WTC11 (cell line): ENCODE data around the gene UROC1.

Experiments
- CBFB ChIP-seq: sonication (generic); formaldehyde crosslinking; IDR thresholded peaks from 2 replicates; pipeline ENCODE4 v1.8.1; 2022; ENCODE audit warnings: mild to moderate bottlenecking, low read depth, missing genetic modification reagents
- CREM ChIP-seq: sonication (generic); formaldehyde crosslinking; IDR thresholded peaks from 2 replicates; pipeline ENCODE4 v1.8.1; 2022; ENCODE audit warnings: mild to moderate bottlenecking, missing genetic modification reagents, moderate library complexity
- ELF4 ChIP-seq: sonication (generic); formaldehyde crosslinking; IDR thresholded peaks from 2 replicates; pipeline ENCODE4 v1.8.1; 2022; ENCODE audit warnings: low read depth, mild to moderate bottlenecking, moderate library complexity, missing genetic modification reagents
- GRHL2 ChIP-seq: fragments of 250-450 bp; sonication (Bioruptor Pico); IDR thresholded peaks from 2 replicates; pipeline ENCODE4 v1.8.0; 2022; ENCODE audit warnings: mild to moderate bottlenecking, moderate library complexity; ENCODE audit not compliant: insufficient replicate concordance, severe bottlenecking
- NFATC4 ChIP-seq: fragments of 250-450 bp; sonication (Bioruptor Pico); IDR thresholded peaks from 2 replicates; pipeline ENCODE4 v1.9.0; 2021; ENCODE audit warnings: mild to moderate bottlenecking
- RELA ChIP-seq: sonication (generic); formaldehyde crosslinking; IDR thresholded peaks from 2 replicates; pipeline ENCODE4 v1.8.1; 2022; ENCODE audit warnings: missing genetic modification reagents, mild to moderate bottlenecking, borderline replicate concordance
- TEAD1 ChIP-seq: sonication (generic); formaldehyde crosslinking; IDR thresholded peaks from 2 replicates; pipeline ENCODE4 v1.8.0; 2022; ENCODE audit warnings: mild to moderate bottlenecking, missing genetic modification reagents
- ZNF232 ChIP-seq: sonication (generic); formaldehyde crosslinking; IDR thresholded peaks from 2 replicates; pipeline ENCODE4 v1.8.0; 2022; ENCODE audit warnings: mild to moderate bottlenecking, missing genetic modification reagents
- TF ChIP-seq, protein P1 (sequence below): sonication (generic); formaldehyde crosslinking; IDR thresholded peaks from 2 replicates; pipeline ENCODE4 v1.8.0; 2022; ENCODE audit warnings: mild to moderate bottlenecking, missing genetic modification reagents
- TF ChIP-seq, protein P2 (sequence below): fragments of 200-600 bp; IDR thresholded peaks from 2 replicates; pipeline ENCODE4 v1.8.0; 2022; ENCODE audit warnings: antibody characterized with exemption
- TF ChIP-seq, protein P3 (sequence below): sonication (generic); formaldehyde crosslinking; IDR thresholded peaks from 2 replicates; pipeline ENCODE4 v1.8.1; 2022; ENCODE audit warnings: low read depth, mild to moderate bottlenecking, moderate library complexity, missing genetic modification reagents, borderline replicate concordance
- TF ChIP-seq, protein P4 (sequence below): sonication (generic); formaldehyde crosslinking; IDR thresholded peaks from 2 replicates; pipeline ENCODE4 v1.8.0; 2022; ENCODE audit warnings: mild to moderate bottlenecking, missing genetic modification reagents
- TF ChIP-seq, protein P5 (sequence below): sonication (generic); formaldehyde crosslinking; IDR thresholded peaks from 2 replicates; pipeline ENCODE4 v1.8.1; 2023; ENCODE audit warnings: mild to moderate bottlenecking, missing genetic modification reagents, moderate library complexity

DNA sequence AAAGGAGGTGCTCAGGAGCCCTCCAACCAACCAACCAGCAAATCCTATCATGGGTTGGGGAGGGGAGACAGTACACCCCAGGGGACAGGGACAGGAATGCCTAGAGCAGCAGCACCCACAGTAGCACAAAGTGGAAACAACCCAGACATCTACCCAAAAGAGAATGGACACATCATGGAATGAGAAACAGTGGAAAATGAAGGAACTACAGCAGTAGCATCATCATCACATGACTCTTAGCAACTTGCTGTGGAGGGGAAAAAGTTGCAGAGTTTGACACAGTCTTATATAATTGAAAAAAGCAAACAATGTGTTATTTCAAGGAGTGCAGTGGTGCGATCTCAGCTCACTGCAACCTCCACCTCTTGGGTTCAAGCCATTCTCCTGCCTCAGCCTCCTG, 30.1 kb upstream of the UROC1 start:
- TF ChIP-seq, protein P1, sequence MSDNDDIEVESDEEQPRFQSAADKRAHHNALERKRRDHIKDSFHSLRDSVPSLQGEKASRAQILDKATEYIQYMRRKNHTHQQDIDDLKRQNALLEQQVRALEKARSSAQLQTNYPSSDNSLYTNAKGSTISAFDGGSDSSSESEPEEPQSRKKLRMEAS, result no peak
- TF ChIP-seq, protein P2, sequence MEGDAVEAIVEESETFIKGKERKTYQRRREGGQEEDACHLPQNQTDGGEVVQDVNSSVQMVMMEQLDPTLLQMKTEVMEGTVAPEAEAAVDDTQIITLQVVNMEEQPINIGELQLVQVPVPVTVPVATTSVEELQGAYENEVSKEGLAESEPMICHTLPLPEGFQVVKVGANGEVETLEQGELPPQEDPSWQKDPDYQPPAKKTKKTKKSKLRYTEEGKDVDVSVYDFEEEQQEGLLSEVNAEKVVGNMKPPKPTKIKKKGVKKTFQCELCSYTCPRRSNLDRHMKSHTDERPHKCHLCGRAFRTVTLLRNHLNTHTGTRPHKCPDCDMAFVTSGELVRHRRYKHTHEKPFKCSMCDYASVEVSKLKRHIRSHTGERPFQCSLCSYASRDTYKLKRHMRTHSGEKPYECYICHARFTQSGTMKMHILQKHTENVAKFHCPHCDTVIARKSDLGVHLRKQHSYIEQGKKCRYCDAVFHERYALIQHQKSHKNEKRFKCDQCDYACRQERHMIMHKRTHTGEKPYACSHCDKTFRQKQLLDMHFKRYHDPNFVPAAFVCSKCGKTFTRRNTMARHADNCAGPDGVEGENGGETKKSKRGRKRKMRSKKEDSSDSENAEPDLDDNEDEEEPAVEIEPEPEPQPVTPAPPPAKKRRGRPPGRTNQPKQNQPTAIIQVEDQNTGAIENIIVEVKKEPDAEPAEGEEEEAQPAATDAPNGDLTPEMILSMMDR, result no peak
- TF ChIP-seq, protein P3, sequence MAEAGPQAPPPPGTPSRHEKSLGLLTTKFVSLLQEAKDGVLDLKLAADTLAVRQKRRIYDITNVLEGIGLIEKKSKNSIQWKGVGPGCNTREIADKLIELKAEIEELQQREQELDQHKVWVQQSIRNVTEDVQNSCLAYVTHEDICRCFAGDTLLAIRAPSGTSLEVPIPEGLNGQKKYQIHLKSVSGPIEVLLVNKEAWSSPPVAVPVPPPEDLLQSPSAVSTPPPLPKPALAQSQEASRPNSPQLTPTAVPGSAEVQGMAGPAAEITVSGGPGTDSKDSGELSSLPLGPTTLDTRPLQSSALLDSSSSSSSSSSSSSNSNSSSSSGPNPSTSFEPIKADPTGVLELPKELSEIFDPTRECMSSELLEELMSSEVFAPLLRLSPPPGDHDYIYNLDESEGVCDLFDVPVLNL (CRISPR knock-in tag), result no peak
- TF ChIP-seq CREM (no peak), CBFB (CRISPR knock-in tag) (no peak), ZNF232 (CRISPR knock-in tag) (no peak), RELA (CRISPR knock-in tag) (no peak), TEAD1 (CRISPR knock-in tag) (no peak), GRHL2 (CRISPR knock-in tag) (no peak), NFATC4 (CRISPR knock-in tag) (no peak), ELF4 (CRISPR knock-in tag) (no peak)
- TF ChIP-seq, protein P4, sequence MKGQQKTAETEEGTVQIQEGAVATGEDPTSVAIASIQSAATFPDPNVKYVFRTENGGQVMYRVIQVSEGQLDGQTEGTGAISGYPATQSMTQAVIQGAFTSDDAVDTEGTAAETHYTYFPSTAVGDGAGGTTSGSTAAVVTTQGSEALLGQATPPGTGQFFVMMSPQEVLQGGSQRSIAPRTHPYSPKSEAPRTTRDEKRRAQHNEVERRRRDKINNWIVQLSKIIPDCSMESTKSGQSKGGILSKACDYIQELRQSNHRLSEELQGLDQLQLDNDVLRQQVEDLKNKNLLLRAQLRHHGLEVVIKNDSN (CRISPR knock-in tag), result no peak
- TF ChIP-seq, protein P5, sequence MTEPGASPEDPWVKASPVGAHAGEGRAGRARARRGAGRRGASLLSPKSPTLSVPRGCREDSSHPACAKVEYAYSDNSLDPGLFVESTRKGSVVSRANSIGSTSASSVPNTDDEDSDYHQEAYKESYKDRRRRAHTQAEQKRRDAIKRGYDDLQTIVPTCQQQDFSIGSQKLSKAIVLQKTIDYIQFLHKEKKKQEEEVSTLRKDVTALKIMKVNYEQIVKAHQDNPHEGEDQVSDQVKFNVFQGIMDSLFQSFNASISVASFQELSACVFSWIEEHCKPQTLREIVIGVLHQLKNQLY (CRISPR knock-in tag), result no peak
